H1 (cell line): Measurements from ENCODE around the gene MAN1A2. TPM values are rescaled to one million over a fixed set of nuclear protein-coding genes. Genes with fewer than 3 reads are reported as not detected.
A peak's percentile ranks its signal among the peaks of the same experiment; 100 is the strongest.

ENCODE experiments used
- CTCF ChIA-PET: fragments of 300-600 bp; sonication (Branson Sonifier 250); formaldehyde crosslinking; loops from one replicate; lab custom pipeline; 2021; ENCODE audit not compliant: partially characterized antibody; lab: Charles Lee
- POLR2A ChIA-PET: fragments of 300-600 bp; sonication (Branson Sonifier 250); formaldehyde crosslinking; loops from one replicate; lab custom pipeline; 2021; ENCODE audit warnings: inconsistent platforms; ENCODE audit not compliant: partially characterized antibody; lab: Charles Lee
- DNase-seq, 2 experiments: peaks; one replicate each; pipeline versions ENCODE4 v3.0.0 to v3.0.0-alpha.2; 2010 to 2022; ENCODE audit warnings: low spot score in 2 of 2, low read depth in 1 of 2, mixed read lengths in 1 of 2
- FAIRE-seq: peaks from 2 replicates; lab custom pipeline; 2011; peaks lifted over from hg19 to GRCh38; lab: Jason Lieb, UNC
- H2AFZ ChIP-seq: 2 replicates; pipeline ENCODE4 v1.8.1; 2012; ENCODE audit warnings: low read length, inconsistent platforms
- H2AK5ac ChIP-seq: 2 replicates; pipeline ENCODE4 v1.6.1; 2013; ENCODE audit warnings: low read depth, low read length
- H2BK120ac ChIP-seq: replicated peaks from 2 replicates; pipeline ENCODE3; 2013; ENCODE audit warnings: low read depth, low read length, inconsistent platforms
- H2BK12ac ChIP-seq: 2 replicates; pipeline ENCODE4 v1.6.1; 2013; ENCODE audit warnings: low read depth, low read length
- H2BK15ac ChIP-seq: 2 replicates; pipeline ENCODE4 v1.6.1; 2013; ENCODE audit warnings: low read length
- H2BK20ac ChIP-seq: 2 replicates; pipeline ENCODE4 v1.6.1; 2013; ENCODE audit warnings: low read length
- H2BK5ac ChIP-seq: 2 replicates; pipeline ENCODE4 v1.6.1; 2013; ENCODE audit warnings: low read depth, low read length
- H3K14ac ChIP-seq: 2 replicates; pipeline ENCODE4 v1.6.1; 2013; ENCODE audit warnings: inconsistent platforms; ENCODE audit not compliant: insufficient read length
- H3K18ac ChIP-seq: 2 replicates; pipeline ENCODE4 v1.6.1; 2013; ENCODE audit warnings: low read length; ENCODE audit errors: extremely low read depth
- H3K23ac ChIP-seq: 2 replicates; pipeline ENCODE4 v1.6.1; 2013; ENCODE audit warnings: inconsistent platforms; ENCODE audit not compliant: insufficient read length
- H3K23me2 ChIP-seq: 2 replicates; pipeline ENCODE4 v1.6.1; 2013; ENCODE audit warnings: low read depth, low read length
- H3K27ac ChIP-seq: 2 replicates; pipeline ENCODE4 v1.6.1; 2011; ENCODE audit warnings: low read depth, low read length, inconsistent platforms
- H3K27me3 ChIP-seq, 4 experiments: replicated peaks in 1 of 4; 1 replicate in 1 of 4; 2 replicates in 3 of 4; pipeline versions ENCODE4 v1.6.1 to v1.8.1; 2011 to 2013; ENCODE audit warnings: low read length in 3 of 4, mild to moderate bottlenecking in 3 of 4, inconsistent platforms in 2 of 4, mixed read lengths in 2 of 4, moderate library complexity in 1 of 4; ENCODE audit not compliant: control insufficient read depth in 3 of 4, insufficient read depth in 3 of 4; ENCODE audit errors: extremely low read depth in 1 of 4
- H3K36me3 ChIP-seq, 4 experiments: 2 replicates each; pipeline versions ENCODE4 v1.6.1 to v1.8.1; 2011 to 2013; ENCODE audit warnings: mild to moderate bottlenecking in 4 of 4, low read length in 3 of 4, moderate library complexity in 2 of 4, control low read depth in 1 of 4, inconsistent platforms in 1 of 4; ENCODE audit not compliant: insufficient read depth in 4 of 4, control insufficient read depth in 2 of 4
- H3K4ac ChIP-seq: replicated peaks from 2 replicates; pipeline ENCODE3; 2013; ENCODE audit warnings: low read length, low read depth, mixed read lengths, inconsistent platforms; ENCODE audit not compliant: insufficient read length
- H3K4me1 ChIP-seq, 4 experiments: replicated peaks in 1 of 4; 1 replicate in 1 of 4; 2 replicates in 3 of 4; pipeline versions ENCODE4 v1.6.1 to v1.8.1; 2011 to 2013; ENCODE audit warnings: low read length in 3 of 4, inconsistent platforms in 2 of 4, mixed read lengths in 1 of 4; ENCODE audit not compliant: insufficient read depth in 4 of 4, control insufficient read depth in 3 of 4
- H3K4me2 ChIP-seq, 2 experiments: 2 replicates each; pipeline versions ENCODE4 v1.6.1 to v1.8.1; 2011 to 2013; ENCODE audit warnings: low read depth in 2 of 2, low read length in 2 of 2, control low read depth in 1 of 2, inconsistent platforms in 1 of 2, mild to moderate bottlenecking in 1 of 2; ENCODE audit not compliant: insufficient read depth in 1 of 2
- H3K4me3 ChIP-seq, 4 experiments: fragments of 200-600, 300-600 bp in 1 of 4; sonication (generic), shearing (Covaris generic), sonication (Bioruptor Twin) in 1 of 4; 2 replicates each; pipeline versions ENCODE4 v1.5.1 to v1.8.1; 2011 to 2016; ENCODE audit warnings: low read length in 4 of 4, low read depth in 3 of 4, control low read depth in 2 of 4, inconsistent platforms in 2 of 4, mild to moderate bottlenecking in 2 of 4, mixed read lengths in 1 of 4, moderate library complexity in 1 of 4; ENCODE audit not compliant: insufficient read depth in 2 of 4; ENCODE audit errors: extremely low read depth in 1 of 4
- H3K56ac ChIP-seq: replicated peaks from 2 replicates; pipeline ENCODE3; 2013; ENCODE audit warnings: low read depth, mild to moderate bottlenecking, mixed read lengths, low read length, inconsistent platforms; ENCODE audit not compliant: insufficient read length
- H3K79me1 ChIP-seq: 2 replicates; pipeline ENCODE4 v1.6.1; 2013; ENCODE audit warnings: low read depth, low read length, control low read depth
- H3K79me2 ChIP-seq, 2 experiments: 2 replicates each; pipeline versions ENCODE4 v1.6.1 to v1.8.1; 2012 to 2013; ENCODE audit warnings: low read length in 2 of 2, mild to moderate bottlenecking in 2 of 2, inconsistent platforms in 1 of 2; ENCODE audit not compliant: insufficient read depth in 2 of 2, control insufficient read depth in 1 of 2
- H3K9ac ChIP-seq, 4 experiments: replicated peaks in 1 of 4; 1 replicate in 1 of 4; 2 replicates in 3 of 4; pipeline versions ENCODE4 v1.6.1 to v1.8.1; 2011 to 2013; ENCODE audit warnings: low read depth in 3 of 4, low read length in 3 of 4, control low read depth in 2 of 4, mild to moderate bottlenecking in 2 of 4, moderate library complexity in 2 of 4, inconsistent platforms in 1 of 4; ENCODE audit errors: extremely low read depth in 1 of 4
- H3K9me3 ChIP-seq, 2 experiments: 2 replicates each; pipeline versions ENCODE4 v1.6.1 to v1.8.1; 2012 to 2013; ENCODE audit warnings: mild to moderate bottlenecking in 2 of 2, moderate library complexity in 2 of 2, control low read depth in 1 of 2, inconsistent platforms in 1 of 2, low read depth in 1 of 2, low read length in 1 of 2, mixed read lengths in 1 of 2; ENCODE audit not compliant: insufficient read depth in 2 of 2
- H4K20me1 ChIP-seq, 2 experiments: replicated peaks in 1 of 2; 2 replicates each; pipeline versions ENCODE3 to v1.8.1; 2011 to 2013; ENCODE audit warnings: inconsistent platforms in 2 of 2, low read length in 2 of 2, mild to moderate bottlenecking in 1 of 2; ENCODE audit not compliant: insufficient read depth in 2 of 2, control insufficient read depth in 1 of 2
- H4K5ac ChIP-seq: 2 replicates; pipeline ENCODE4 v1.6.1; 2013; ENCODE audit warnings: low read length, low read depth, mixed read lengths, inconsistent platforms; ENCODE audit not compliant: insufficient read length
- H4K8ac ChIP-seq: 2 replicates; pipeline ENCODE4 v1.8.0; 2013; ENCODE audit warnings: mild to moderate bottlenecking, moderate library complexity, low read length, inconsistent platforms; ENCODE audit not compliant: insufficient read depth; ENCODE audit errors: extremely low read depth
- H4K91ac ChIP-seq: replicated peaks from 2 replicates; pipeline ENCODE3; 2013; ENCODE audit warnings: low read length, mixed read lengths, inconsistent platforms; ENCODE audit not compliant: insufficient read length
- BACH1 ChIP-seq: IDR thresholded peaks from 2 replicates; pipeline ENCODE4 v1.6.1; 2012; ENCODE audit warnings: low read length, improper control_type of control experiment
- EGR1 ChIP-seq: IDR thresholded peaks from 2 replicates; pipeline ENCODE4 v1.6.1; 2011; ENCODE audit warnings: low read depth, low read length, borderline replicate concordance
- GTF2F1 ChIP-seq: IDR thresholded peaks from 2 replicates; pipeline ENCODE4 v1.6.1; 2012; ENCODE audit warnings: low read depth, low read length, improper control_type of control experiment, borderline replicate concordance
- MAFK ChIP-seq: IDR thresholded peaks from 2 replicates; pipeline ENCODE4 v1.6.1; 2012; ENCODE audit warnings: low read depth, mild to moderate bottlenecking, improper control_type of control experiment, low read length
- MAX ChIP-seq: IDR thresholded peaks from 2 replicates; pipeline ENCODE4 v1.6.1; 2012; ENCODE audit warnings: inconsistent platforms
- PHF8 ChIP-seq: fragments of 200-600 bp; sonication (generic); conservative IDR thresholded peaks from 2 replicates; pipeline ENCODE4 v1.7.1; 2012; ENCODE audit warnings: low read depth, mild to moderate bottlenecking, inconsistent platforms, low read length, moderate library complexity
- SIX5 ChIP-seq: IDR thresholded peaks from 2 replicates; pipeline ENCODE4 v1.6.1; 2011; ENCODE audit warnings: mild to moderate bottlenecking, low read depth, low read length
- SP1 ChIP-seq: IDR thresholded peaks from 2 replicates; pipeline ENCODE4 v1.6.1; 2011; ENCODE audit warnings: low read depth, low read length
- WGBS, 2 experiments: shearing (Covaris generic) in 1 of 2; methylation state at CpG; one replicate each; pipeline versions ENCODE4 v1.1.6 to v1.1.7; 2013 to 2015; ENCODE audit warnings: low lambda C conversion rate in 2 of 2, mixed read lengths in 2 of 2, inconsistent platforms in 1 of 2, low coverage in 1 of 2, missing lambda C conversion rate in 1 of 2; ENCODE audit not compliant: insufficient replicate concordance in 2 of 2, insufficient coverage in 1 of 2, insufficient read length in 1 of 2; ENCODE audit errors: extremely low coverage in 1 of 2, missing lambda C conversion rate in 1 of 2; 5-methylcytosine and 5-hydroxymethylcytosine counted together
- polyA plus RNA-seq, 7 experiments: library from polyadenylated mRNA; depleted of rRNA in 3 of 7; stranded (reverse) in 5 of 7; unstranded in 2 of 7; fragments of >200 nt in 5 of 7; fragments of 200-250 nt in 2 of 7; gene quantifications; 1 replicate in 5 of 7; 2 replicates in 1 of 7; 4 replicates in 1 of 7; pipeline versions ENCODE4 v1.2.1 to v1.2.3, GENCODE V29; 2011 to 2013; ENCODE audit warnings: missing spikeins in 2 of 7, mixed read lengths in 2 of 7
- total RNA-seq: library from RNA; stranded (reverse); fragmentation: NEBNext Ultra II Directional; extraction: Animal tissue kit (Norgen Biotek cat#: 25700); gene quantifications from 2 replicates; pipeline ENCODE4 v1.2.1, GENCODE V29; 2021

Gene MAN1A2
- total and polyA plus RNA-seq, 2 of the 8 experiments (the other 6 are each of a cell fraction or from before 2014, with no cell fraction given) = 5.5 to 18.8 TPM

DNA sequence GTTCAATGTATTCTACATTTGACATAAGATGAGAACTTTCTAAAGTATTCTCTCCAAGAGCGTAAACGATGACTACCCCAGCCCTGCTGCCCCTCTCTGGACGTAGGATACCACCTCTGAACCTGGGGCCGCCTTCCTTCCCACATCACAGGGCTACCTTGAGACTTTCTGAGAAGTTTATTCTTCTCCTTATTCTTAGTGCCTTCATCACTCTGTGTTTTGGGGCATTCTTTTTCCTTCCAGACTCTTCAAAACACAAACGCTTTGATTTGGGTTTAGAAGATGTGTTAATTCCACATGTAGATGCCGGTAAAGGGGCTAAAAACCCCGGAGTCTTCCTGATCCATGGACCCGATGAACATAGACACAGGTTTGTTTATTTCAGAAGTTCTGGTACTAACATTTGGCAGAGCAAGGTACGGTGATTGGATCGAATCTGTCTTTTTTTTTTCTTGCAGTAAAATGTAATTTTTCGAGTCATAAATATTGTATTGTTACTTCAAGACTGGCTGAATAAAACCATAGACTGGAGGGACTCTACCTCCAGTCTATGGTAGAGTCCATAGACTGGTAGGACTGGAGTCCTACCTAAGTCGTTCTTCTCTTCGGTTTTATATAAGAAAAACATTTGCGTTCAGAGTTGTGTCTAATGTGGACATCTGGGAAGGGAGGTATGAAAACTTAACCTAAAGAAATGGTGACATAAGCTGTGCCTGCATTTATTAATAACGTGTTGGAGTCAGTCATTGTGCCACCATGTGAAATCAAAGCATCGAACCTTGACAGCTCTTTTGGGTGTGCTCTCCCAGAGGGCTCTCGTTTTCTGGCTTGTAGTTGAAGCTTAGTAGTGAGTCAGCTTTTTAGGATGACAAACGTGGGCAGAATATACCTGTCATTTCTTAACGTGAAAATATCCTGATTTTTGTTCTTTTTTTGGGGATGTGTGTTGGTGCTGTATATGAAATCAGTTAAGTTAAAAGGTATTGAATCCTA lies 1.2 kb downstream of the MAN1A2 start:
- no peak overlapping the region for H2BK5ac ChIP-seq
- H3K4me2 ChIP-seq = peak overlapping the region; percentile 90 to 92
- H3K27ac ChIP-seq = no peak overlapping the region
- DNase-seq = no peak
- no peak overlapping the region for H3K56ac ChIP-seq
- H3K4me3 ChIP-seq = peak overlapping the region; percentile 55 to 87 (median 81)
- no peak overlapping the region for H3K4ac ChIP-seq
- no peak for TF ChIP-seq MAX
- peak; percentile 80; the same call in 1 of the 2 replicates for TF ChIP-seq BACH1
- TF ChIP-seq SIX5 = no peak
- no peak for TF ChIP-seq EGR1
- TF ChIP-seq SP1 = no peak
- peak; percentile 68; the same call in 1 of the 2 replicates for TF ChIP-seq MAFK
- no peak for TF ChIP-seq GTF2F1
- no peak for TF ChIP-seq PHF8
- no peak overlapping the region for H4K8ac ChIP-seq
- H3K23ac ChIP-seq = no peak overlapping the region
- H3K79me1 ChIP-seq = no peaks in the 10 kb centered on the region
- no peak overlapping the region for H3K14ac ChIP-seq
- H3K18ac ChIP-seq = no peak overlapping the region
- H3K79me2 ChIP-seq = peaks cover 5 to 52% of the 10 kb centered on the region in 2 experiments; a peak in 3 of 4 replicates
- no peaks in the 10 kb centered on the region for H3K36me3 ChIP-seq
- no peaks in the 10 kb centered on the region for H3K9me3 ChIP-seq
- H4K20me1 ChIP-seq = peaks cover 0 to 4% of the 10 kb centered on the region in 2 experiments
- no peak overlapping the region for H2BK120ac ChIP-seq
- ChIA-PET POLR2A (interaction anchor here (0.8 kb wide), 1 partner anchor 10 kb away, joined by 4 read pairs; no protein-coding TSS in a partner anchor), CTCF (interaction anchor here (1.3 kb wide), 1 partner anchor 390 kb away, joined by 3 read pairs; no protein-coding TSS in a partner anchor)
- no peak overlapping the region for H4K5ac ChIP-seq
- WGBS, 2 experiments = 28% methylated on average over 19 of the region's 19 CpGs; no CpG with 5 or more reads in 1 of the 2 experiments
- no peak overlapping the region for H2BK20ac ChIP-seq
- H2BK12ac ChIP-seq = no peak overlapping the region
- H3K4me1 ChIP-seq = peaks cover 0 to 12% (median 3%) of the 10 kb centered on the region in 4 experiments; a peak in 4 of 7 replicates
- no peak overlapping the region for H2AK5ac ChIP-seq
- no peaks in the 10 kb centered on the region; a peak in 1 of 7 replicates for H3K27me3 ChIP-seq
- H3K9ac ChIP-seq = peak overlapping the region in 1 of 4 experiments; percentile 61; a peak in 2 of 7 replicates
- FAIRE-seq = no peak
- no peak overlapping the region; the same call in 1 of the 2 replicates for H2AFZ ChIP-seq
- peaks cover 12% of the 10 kb centered on the region for H3K23me2 ChIP-seq
- no peak overlapping the region for H2BK15ac ChIP-seq
- no peak overlapping the region for H4K91ac ChIP-seq
